KOPT-K1 (cell line): ENCODE measurements around the gene ADORA2B.

Experiments
- H3K27ac ChIP-seq: fragments of 200-600 bp; sonication (generic); 2 replicates; pipeline ENCODE4 v1.5.1; 2016; ENCODE audit warnings: antibody characterized with exemption, mild to moderate bottlenecking, low read depth, low read length; ENCODE audit not compliant: poor library complexity, severe bottlenecking
- H3K36me3 ChIP-seq: fragments of 200-600 bp; sonication (generic); 2 replicates; pipeline ENCODE4 v1.5.1; 2017; ENCODE audit warnings: antibody characterized with exemption, mild to moderate bottlenecking, low read length, moderate library complexity; ENCODE audit not compliant: insufficient read depth
- H3K9me3 ChIP-seq: fragments of 200-600 bp; sonication (generic); 2 replicates; pipeline ENCODE4 v1.5.1; 2017; ENCODE audit warnings: antibody characterized with exemption, low read length, mild to moderate bottlenecking; ENCODE audit not compliant: insufficient read depth, poor library complexity, severe bottlenecking

ADORA2B gene

DNA sequence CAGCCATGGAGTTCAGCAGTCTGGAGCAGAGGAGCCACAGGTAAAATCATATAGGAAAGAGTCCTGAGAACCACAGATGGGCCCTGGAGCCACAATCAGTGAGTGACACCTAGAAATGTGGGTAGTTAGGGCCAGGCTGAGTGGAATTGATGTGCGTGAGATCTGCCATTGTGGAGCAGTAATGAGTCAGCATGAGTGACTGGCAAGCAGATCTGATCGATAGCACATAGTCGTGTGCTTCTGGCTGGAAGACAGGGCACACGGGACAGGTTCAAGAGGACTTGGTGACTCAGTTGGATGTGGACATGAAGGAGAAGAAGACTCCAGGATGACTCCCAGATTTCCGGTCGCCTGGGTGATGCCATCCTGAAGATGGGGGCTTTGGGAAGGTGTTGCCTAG, 12.3 kb downstream of the ADORA2B start:
- Histone ChIP-seq H3K27ac (peak overlapping the region; percentile 84), H3K36me3 (no peaks in the 10 kb centered on the region), H3K9me3 (no peaks in the 10 kb centered on the region)

DNA sequence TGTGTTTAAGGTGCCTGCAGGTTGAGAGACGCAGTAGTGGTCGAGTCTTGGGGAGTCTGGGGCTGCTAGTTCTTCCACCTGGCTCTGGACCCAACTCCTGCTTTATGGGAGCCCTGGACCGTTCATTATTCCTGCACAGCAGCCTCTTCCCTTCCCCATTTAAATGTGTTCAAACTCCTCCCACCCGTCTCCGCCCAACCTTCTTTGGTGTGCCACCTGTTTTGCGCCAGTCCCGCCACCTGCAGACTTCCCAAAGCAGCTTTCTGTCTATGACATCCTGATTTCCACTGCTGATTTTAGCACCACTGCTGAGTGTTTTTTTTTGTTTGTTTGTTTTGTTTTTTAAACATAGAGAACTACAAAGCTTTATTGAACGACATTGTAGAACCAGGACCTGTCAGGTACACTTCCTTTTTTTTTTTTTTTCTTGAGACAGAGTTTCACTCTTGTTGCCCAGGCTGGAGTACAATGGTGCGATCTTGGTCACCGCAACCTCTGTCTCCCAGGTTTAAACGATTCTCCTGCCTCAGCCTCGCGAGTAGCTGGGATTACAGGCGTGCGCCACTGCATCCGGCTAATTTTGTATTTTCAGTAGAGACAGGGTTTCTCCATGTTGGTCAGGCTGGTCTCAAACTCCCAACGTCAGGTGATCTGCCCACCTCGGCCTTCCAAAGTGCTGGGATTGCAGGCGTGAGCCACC, 12.8 kb downstream of the ADORA2B start:
- Histone ChIP-seq H3K36me3 (no peaks in the 10 kb centered on the region), H3K9me3 (no peaks in the 10 kb centered on the region), H3K27ac (peak overlapping the region; percentile 84)

DNA sequence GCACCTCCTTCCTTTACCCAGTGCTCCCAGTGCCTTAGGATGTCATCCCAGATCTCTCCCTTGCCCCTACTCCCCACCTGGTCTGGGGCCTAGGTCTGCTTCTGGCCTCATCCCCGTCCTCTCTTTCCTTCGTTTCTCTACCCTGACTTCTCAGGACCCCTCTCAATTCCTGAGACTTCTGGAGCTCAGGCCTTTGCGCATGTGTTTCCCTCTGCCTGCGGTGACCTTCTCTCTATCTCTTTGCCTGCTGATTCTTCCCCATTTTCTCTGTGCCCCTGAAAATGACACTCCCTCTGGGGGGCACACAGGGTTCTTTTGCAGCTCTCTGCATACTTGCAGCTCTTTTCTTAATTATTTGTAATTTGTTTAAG, 13.5 kb downstream of the ADORA2B start:
- H3K9me3 ChIP-seq = no peaks in the 10 kb centered on the region
- peak overlapping the region; percentile 84 for H3K27ac ChIP-seq
- H3K36me3 ChIP-seq = no peaks in the 10 kb centered on the region

DNA sequence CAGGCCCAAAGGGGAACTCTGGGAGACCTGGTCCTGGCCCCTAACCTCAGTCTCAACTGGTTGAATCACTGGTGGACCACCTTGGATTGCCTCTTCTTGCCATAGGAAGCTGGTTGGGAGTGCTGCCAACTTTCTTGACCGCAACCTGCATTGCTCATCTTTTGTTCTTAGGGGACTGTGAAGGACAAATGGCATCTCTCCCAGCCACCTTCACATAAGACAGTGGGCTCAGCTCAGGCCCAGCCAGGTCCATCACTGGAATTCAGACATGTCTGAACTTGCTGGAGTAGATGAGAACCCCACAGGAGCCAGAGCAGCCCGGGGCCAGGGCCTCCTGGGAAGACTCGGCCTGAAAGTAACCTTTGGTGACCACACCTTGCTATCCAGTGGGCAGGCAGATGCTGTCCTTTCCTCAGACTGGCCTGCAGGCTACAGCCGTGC, 18.8 kb downstream of the ADORA2B start:
- Histone ChIP-seq H3K27ac (peak overlapping the region; percentile 33), H3K9me3 (no peaks in the 10 kb centered on the region), H3K36me3 (no peaks in the 10 kb centered on the region)

DNA sequence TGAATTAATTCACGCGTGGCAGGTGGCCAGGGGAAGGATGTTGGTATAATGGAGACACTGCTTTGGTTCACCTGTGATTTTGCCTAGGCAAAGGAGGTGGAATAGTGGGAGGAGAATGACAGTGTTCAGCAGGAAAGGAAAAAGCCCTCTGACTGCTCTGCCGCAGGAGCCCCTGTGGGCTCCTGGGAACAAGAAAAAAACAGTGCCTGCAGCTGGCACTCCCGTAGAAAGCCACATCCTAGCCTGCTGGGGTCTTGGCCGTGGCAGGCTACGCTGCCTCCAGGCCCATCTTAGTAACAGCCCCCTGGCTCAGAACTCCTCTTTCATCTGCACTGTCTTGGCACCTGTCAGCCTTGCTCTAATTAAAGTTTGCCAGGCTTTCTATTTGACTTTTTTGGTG, 20.6 kb downstream of the ADORA2B start:
- H3K27ac ChIP-seq = peak overlapping the region; percentile 89
- no peaks in the 10 kb centered on the region for H3K9me3 ChIP-seq
- no peaks in the 10 kb centered on the region; the same call in 1 of the 2 replicates for H3K36me3 ChIP-seq

- H3K27ac ChIP-seq = peak overlapping the region; percentile 89
Measured at GRCh38 chr17:15966183-15966878, 21.4 kb downstream of the ADORA2B start.

DNA sequence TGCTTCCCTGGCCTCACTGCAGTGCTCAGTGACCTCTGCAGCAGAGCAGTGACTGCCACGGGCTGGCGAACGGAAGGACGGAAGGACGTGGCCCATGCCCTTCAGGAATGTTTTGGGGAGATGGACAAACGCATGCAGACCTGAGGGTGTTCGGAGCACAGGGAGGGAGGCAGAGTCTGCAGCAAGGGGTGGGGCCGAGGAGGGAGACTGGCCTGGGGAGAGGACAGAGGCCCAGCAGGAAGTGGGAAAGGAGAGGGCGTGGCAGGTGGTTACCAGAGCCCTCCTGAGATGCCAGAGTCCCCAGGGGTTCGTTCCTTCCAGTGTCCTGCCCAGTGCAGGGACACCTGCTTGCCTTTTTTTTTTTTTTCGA, 21.9 kb downstream of the ADORA2B start:
- H3K36me3 ChIP-seq = no peaks in the 10 kb centered on the region; the same call in 1 of the 2 replicates
- peak overlapping the region; percentile 89 for H3K27ac ChIP-seq

More at GRCh38 chr17:15966183-15966878, 21.4 kb downstream of the ADORA2B start:
- Histone ChIP-seq H3K9me3 (no peaks in the 10 kb centered on the region), H3K36me3 (no peaks in the 10 kb centered on the region; the same call in 1 of the 2 replicates)

GRCh38 chr17:15967706-15968399, 22.9 kb downstream of the ADORA2B start:
- Histone ChIP-seq H3K27ac (peak overlapping the region; percentile 89), H3K9me3 (no peaks in the 10 kb centered on the region), H3K36me3 (no peaks in the 10 kb centered on the region; the same call in 1 of the 2 replicates)

More for the DNA sequence above, 21.9 kb downstream of the ADORA2B start:
- no peaks in the 10 kb centered on the region for H3K9me3 ChIP-seq

DNA sequence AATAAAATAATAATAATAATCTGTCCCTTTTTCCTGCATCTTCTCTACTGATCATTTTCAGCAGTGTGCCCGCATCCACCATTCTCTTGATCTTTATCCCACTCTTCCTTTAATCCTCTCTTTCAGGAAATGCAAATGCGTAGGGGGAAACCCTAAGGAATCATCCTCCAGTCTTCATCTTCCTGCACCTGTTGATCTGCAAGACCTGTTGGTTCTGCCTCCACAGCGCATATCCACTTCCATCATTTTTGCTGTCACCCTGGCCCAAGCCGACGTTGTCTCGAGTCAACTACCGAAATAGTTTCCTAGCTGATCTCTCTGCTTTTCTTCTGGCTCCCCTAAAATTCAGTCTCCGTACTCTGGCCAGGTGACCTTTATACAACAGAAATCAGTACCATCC, 24.5 kb downstream of the ADORA2B start:
- Histone ChIP-seq H3K9me3 (no peaks in the 10 kb centered on the region), H3K27ac (no peak overlapping the region), H3K36me3 (peaks cover under 1% of the 10 kb centered on the region; the same call in 1 of the 2 replicates)

DNA sequence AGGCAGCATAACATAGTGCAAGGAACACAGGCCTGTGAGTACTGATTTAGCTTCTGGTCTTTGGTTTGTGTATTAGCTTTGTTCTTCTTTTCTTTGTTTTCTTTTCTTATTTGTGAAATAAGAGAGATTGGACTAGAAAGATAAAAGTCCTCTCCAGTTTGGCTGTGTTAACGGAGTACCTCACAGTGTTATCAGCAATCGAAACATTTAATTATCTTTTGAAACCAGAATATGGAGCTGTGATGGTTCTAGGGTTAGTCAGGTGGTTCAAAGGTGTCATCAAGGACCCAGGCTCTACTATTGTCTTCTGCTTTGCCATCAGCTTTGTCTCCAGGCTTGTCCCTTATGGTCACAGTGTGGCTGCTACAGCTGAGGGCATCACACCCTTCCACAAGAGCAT, 25.6 kb downstream of the ADORA2B start:
- Histone ChIP-seq H3K9me3 (no peaks in the 10 kb centered on the region), H3K27ac (no peak overlapping the region)

GRCh38 chr17:15971098-15971678, 26.3 kb downstream of the ADORA2B start:
- Histone ChIP-seq H3K9me3 (no peaks in the 10 kb centered on the region), H3K27ac (no peak overlapping the region), H3K36me3 (peaks cover 13% of the 10 kb centered on the region)

More for the DNA sequence above, 25.6 kb downstream of the ADORA2B start:
- H3K36me3 ChIP-seq = peaks cover 11% of the 10 kb centered on the region

DNA sequence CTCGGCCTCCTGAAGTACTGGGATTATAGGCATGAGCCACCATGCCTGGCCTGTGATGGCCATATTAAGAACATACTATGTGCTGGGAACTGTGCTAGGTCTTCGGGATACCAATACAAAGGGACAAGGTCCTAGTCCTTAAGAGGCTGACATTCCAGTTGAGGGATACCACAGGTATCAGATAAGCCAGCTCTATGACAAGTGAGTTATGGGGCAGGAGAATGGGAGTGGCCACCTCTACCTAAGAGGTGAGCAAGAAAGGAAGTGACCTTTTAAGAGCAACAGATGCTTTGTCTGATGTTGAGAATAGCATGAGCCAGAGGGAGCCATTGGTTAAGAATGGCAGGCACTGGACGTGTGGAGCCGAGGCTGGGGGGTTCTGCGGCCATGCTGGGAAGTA, 27.0 kb downstream of the ADORA2B start:
- H3K36me3 ChIP-seq = peaks cover 19% of the 10 kb centered on the region
- no peaks in the 10 kb centered on the region for H3K9me3 ChIP-seq
- no peak overlapping the region for H3K27ac ChIP-seq

- Histone ChIP-seq H3K9me3 (no peaks in the 10 kb centered on the region), H3K36me3 (peaks cover 25% of the 10 kb centered on the region), H3K27ac (no peak overlapping the region)
Measured at GRCh38 chr17:15972497-15972951, 27.6 kb downstream of the ADORA2B start.

GRCh38 chr17:15973016-15973415, 28.1 kb downstream of the ADORA2B start:
- Histone ChIP-seq H3K36me3 (peaks cover 29% of the 10 kb centered on the region), H3K9me3 (no peaks in the 10 kb centered on the region), H3K27ac (no peak overlapping the region)

DNA sequence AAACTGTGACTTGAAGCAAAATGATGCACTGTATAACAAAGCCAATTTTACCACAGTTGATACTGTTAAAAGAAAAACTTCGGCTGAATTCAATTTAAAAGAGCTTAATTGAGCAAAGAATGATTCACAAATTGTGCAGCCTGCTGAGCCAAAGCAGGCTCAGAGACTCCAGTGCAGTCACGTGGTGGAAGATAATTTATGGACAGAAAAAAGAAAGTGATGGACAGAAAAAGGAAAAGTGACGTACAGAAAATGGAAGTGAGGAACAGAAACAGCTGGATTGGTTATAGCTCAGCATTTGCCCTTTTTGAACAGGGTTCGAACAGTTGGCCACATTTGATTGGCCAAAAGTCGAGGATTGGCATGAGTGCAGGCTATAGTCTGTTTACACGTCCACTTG, 28.9 kb downstream of the ADORA2B start:
- H3K27ac ChIP-seq = no peak overlapping the region
- H3K9me3 ChIP-seq = no peaks in the 10 kb centered on the region
- peaks cover 29% of the 10 kb centered on the region for H3K36me3 ChIP-seq
